Kidney epithelial cell (primary cell): Measurements from ENCODE around the gene ZNF536. TPM values are rescaled to one million over a fixed set of nuclear protein-coding genes. Genes with fewer than 3 reads are reported as not detected.

Experiments used
- DNase-seq: peaks from one replicate; pipeline ENCODE4 v3.0.0-alpha.2; 2010; ENCODE audit warnings: low read depth
- H3K27me3 ChIP-seq: 2 replicates; pipeline ENCODE4 v1.6.0; 2011; ENCODE audit warnings: low read length; ENCODE audit not compliant: control insufficient read depth, insufficient read depth
- H3K36me3 ChIP-seq: 2 replicates; pipeline ENCODE4 v1.5.1; 2011; ENCODE audit warnings: low read length; ENCODE audit not compliant: control insufficient read depth, insufficient read depth
- H3K4me3 ChIP-seq: 2 replicates; pipeline ENCODE4 v1.5.1; 2011; ENCODE audit warnings: low read depth, mild to moderate bottlenecking, control low read depth, low read length
- CTCF ChIP-seq: IDR thresholded peaks from 2 replicates; pipeline ENCODE4 v1.5.1; 2011; ENCODE audit warnings: mild to moderate bottlenecking, moderate library complexity, low read length, control low read depth, inconsistent platforms; ENCODE audit not compliant: insufficient read depth, poor library complexity, severe bottlenecking
- total RNA-seq: library from RNA; depleted of rRNA; stranded (reverse); fragments of >200 nt; gene quantifications from 2 replicates; pipeline ENCODE4 v1.2.3, GENCODE V29; 2015

Gene ZNF536
- total RNA-seq, 1 donor from 2014 or later: 0.13 TPM

- no peaks in the 10 kb centered on the region for H3K36me3 ChIP-seq
- H3K27me3 ChIP-seq: no peaks in the 10 kb centered on the region
- no peak overlapping the region for H3K4me3 ChIP-seq
- no peak for DNase-seq
- no peak for TF ChIP-seq CTCF
These were observed 222.0 kb downstream of the ZNF536 start for GRCh38 chr19:30593975-30594745.

GRCh38 chr19:30596268-30596667 is 224.1 kb downstream of the ZNF536 start:
- no peak for DNase-seq
- no peak for TF ChIP-seq CTCF
- H3K36me3 ChIP-seq: no peaks in the 10 kb centered on the region

GRCh38 chr19:30596813-30597399 is 224.7 kb downstream of the ZNF536 start:
- H3K27me3 ChIP-seq: no peaks in the 10 kb centered on the region
- no peak overlapping the region for H3K4me3 ChIP-seq
- H3K36me3 ChIP-seq: no peaks in the 10 kb centered on the region
- no peak for TF ChIP-seq CTCF
- DNase-seq: no peak

More at GRCh38 chr19:30596268-30596667, 224.1 kb downstream of the ZNF536 start:
- H3K27me3 ChIP-seq: no peaks in the 10 kb centered on the region
- H3K4me3 ChIP-seq: no peak overlapping the region

- Histone ChIP-seq H3K36me3 (no peaks in the 10 kb centered on the region), H3K4me3 (no peak overlapping the region), H3K27me3 (no peaks in the 10 kb centered on the region)
- no peak for DNase-seq
- no peak for TF ChIP-seq CTCF
These were observed 226.5 kb downstream of the ZNF536 start for GRCh38 chr19:30598688-30599087.

- Histone ChIP-seq H3K27me3 (no peaks in the 10 kb centered on the region), H3K36me3 (no peaks in the 10 kb centered on the region), H3K4me3 (no peak overlapping the region)
- DNase-seq: no peak
- no peak for TF ChIP-seq CTCF
These were observed 230.6 kb downstream of the ZNF536 start for GRCh38 chr19:30602661-30603350.
